ENCODE measurements around the gene KPNA1.

DNA sequence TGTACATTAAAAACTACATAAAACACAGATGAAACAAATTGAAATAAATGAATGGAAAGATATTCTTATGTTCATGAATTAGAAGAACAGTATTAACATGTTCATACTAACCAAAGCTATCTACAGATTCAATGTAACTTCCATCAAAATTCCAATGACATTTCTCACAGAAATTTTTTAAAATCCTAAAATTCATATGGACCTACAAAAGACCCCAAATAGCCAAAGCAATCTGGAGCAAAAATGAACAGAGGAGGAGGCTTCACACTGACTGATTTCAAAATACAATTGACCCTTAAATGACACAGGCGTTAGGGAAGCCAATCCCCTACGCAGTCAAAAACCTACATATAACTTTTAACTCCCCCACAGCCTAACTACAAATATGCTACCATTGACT, 39.4 kb downstream of the KPNA1 start:
- TF ChIP-seq ATM (IDR thresholded peaks at IDR 0.05; ENCODE audit: borderline replicate concordance) (no peak), RFX5 (IDR thresholded peaks at IDR 0.05; ENCODE audit: low read depth, low read length) (no peak), MTA1 (CRISPR knock-in tag; IDR thresholded peaks at IDR 0.05; ENCODE audit: borderline replicate concordance) (no peak), KDM1A (CRISPR knock-in tag; IDR thresholded peaks at IDR 0.05) (no peak)
- TF ChIP-seq, protein P1, sequence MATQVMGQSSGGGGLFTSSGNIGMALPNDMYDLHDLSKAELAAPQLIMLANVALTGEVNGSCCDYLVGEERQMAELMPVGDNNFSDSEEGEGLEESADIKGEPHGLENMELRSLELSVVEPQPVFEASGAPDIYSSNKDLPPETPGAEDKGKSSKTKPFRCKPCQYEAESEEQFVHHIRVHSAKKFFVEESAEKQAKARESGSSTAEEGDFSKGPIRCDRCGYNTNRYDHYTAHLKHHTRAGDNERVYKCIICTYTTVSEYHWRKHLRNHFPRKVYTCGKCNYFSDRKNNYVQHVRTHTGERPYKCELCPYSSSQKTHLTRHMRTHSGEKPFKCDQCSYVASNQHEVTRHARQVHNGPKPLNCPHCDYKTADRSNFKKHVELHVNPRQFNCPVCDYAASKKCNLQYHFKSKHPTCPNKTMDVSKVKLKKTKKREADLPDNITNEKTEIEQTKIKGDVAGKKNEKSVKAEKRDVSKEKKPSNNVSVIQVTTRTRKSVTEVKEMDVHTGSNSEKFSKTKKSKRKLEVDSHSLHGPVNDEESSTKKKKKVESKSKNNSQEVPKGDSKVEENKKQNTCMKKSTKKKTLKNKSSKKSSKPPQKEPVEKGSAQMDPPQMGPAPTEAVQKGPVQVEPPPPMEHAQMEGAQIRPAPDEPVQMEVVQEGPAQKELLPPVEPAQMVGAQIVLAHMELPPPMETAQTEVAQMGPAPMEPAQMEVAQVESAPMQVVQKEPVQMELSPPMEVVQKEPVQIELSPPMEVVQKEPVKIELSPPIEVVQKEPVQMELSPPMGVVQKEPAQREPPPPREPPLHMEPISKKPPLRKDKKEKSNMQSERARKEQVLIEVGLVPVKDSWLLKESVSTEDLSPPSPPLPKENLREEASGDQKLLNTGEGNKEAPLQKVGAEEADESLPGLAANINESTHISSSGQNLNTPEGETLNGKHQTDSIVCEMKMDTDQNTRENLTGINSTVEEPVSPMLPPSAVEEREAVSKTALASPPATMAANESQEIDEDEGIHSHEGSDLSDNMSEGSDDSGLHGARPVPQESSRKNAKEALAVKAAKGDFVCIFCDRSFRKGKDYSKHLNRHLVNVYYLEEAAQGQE (IDR thresholded peaks at IDR 0.05; ENCODE audit: borderline replicate concordance in 1 of 2, low read depth in 1 of 2, low read length in 2 of 2): no peak
- TF ChIP-seq, protein P2, sequence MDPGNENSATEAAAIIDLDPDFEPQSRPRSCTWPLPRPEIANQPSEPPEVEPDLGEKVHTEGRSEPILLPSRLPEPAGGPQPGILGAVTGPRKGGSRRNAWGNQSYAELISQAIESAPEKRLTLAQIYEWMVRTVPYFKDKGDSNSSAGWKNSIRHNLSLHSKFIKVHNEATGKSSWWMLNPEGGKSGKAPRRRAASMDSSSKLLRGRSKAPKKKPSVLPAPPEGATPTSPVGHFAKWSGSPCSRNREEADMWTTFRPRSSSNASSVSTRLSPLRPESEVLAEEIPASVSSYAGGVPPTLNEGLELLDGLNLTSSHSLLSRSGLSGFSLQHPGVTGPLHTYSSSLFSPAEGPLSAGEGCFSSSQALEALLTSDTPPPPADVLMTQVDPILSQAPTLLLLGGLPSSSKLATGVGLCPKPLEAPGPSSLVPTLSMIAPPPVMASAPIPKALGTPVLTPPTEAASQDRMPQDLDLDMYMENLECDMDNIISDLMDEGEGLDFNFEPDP (CRISPR knock-in tag; conservative IDR thresholded peaks at IDR 0.05): no peak

Data from HepG2 (cell line).